NT2/D1 (cell line): ENCODE results near the gene SGCE.

Experiments
- YY1 ChIP-seq: IDR thresholded peaks from 2 replicates; pipeline ENCODE4 v1.6.1; 2011; ENCODE audit not compliant: insufficient read length, insufficient read depth
- ZNF274 ChIP-seq: IDR thresholded peaks from 2 replicates; pipeline ENCODE4 v1.6.1; 2011; ENCODE audit warnings: mild to moderate bottlenecking, low read depth, low read length

DNA sequence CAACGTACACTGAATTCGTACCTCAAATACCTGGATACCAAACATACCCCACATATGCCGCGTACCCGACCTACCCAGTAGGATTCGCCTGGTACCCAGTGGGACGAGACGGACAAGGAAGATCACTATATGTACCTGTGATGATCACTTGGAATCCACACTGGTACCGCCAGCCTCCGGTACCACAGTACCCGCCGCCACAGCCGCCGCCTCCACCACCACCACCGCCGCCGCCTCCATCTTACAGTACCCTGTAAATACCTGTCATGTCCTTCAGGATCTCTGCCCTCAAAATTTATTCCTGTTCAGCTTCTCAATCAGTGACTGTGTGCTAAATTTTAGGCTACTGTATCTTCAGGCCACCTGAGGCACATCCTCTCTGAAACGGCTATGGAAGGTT is 9.5 kb upstream of the SGCE start:
- TF ChIP-seq YY1 (no peak), ZNF274 (no peak)
